SK-N-MC (cell line): ENCODE measurements around the gene GSK3A.

Experiments used
- DNase-seq: peaks from one replicate; pipeline ENCODE4 v3.0.0-alpha.2; 2011; ENCODE audit warnings: low read depth, low spot score
- H3K27ac ChIP-seq: fragments of 200-600 bp; sonication (generic); 2 replicates; pipeline ENCODE4 v1.5.1; 2016; ENCODE audit warnings: mixed run types
- H3K36me3 ChIP-seq: fragments of 200-600 bp; sonication (generic); 2 replicates; pipeline ENCODE4 v1.6.1; 2017; ENCODE audit warnings: antibody characterized with exemption, low read length, mixed read lengths; ENCODE audit not compliant: insufficient read depth
- H3K4me3 ChIP-seq: fragments of 200-600 bp; sonication (generic); 2 replicates; pipeline ENCODE4 v1.5.1; 2016
- H3K9ac ChIP-seq: fragments of 200-600 bp; sonication (generic); 2 replicates; pipeline ENCODE4 v1.8.0; 2017; ENCODE audit warnings: mixed run types, mixed read lengths; ENCODE audit not compliant: insufficient read length
- H3K9me3 ChIP-seq: fragments of 200-600 bp; sonication (generic); 2 replicates; pipeline ENCODE4 v1.6.1; 2017; ENCODE audit warnings: low read depth, mild to moderate bottlenecking, antibody characterized with exemption, low read length, moderate library complexity, mixed read lengths
- EZH2 ChIP-seq: fragments of 200-600 bp; sonication (generic); IDR thresholded peaks from one replicate; pipeline ENCODE4 v1.6.1; 2017; ENCODE audit warnings: antibody characterized with exemption
- FOXP2 ChIP-seq: optimal IDR thresholded peaks from 2 replicates; pipeline ENCODE3; 2011; ENCODE audit warnings: mild to moderate bottlenecking, moderate library complexity; ENCODE audit not compliant: insufficient read depth; ENCODE audit errors: extremely low read length, control extremely low read depth
- POLR2AphosphoS5 ChIP-seq: IDR thresholded peaks from 2 replicates; pipeline ENCODE4 v1.6.1; 2012; ENCODE audit warnings: mild to moderate bottlenecking, low read depth, low read length, borderline replicate concordance

Gene GSK3A

GRCh38 chr19:42242512-42243409 is at the start of gene GSK3A:
GSK3A (minus strand) TSS chr19:42242602; CDS start chr19:42242465, 137 bp downstream.
- Histone ChIP-seq H3K27ac (peak within 1 kb of the TSS; percentile 93), H3K9ac (peak within 1 kb of the TSS; percentile 91), H3K9me3 (no peaks in the 10 kb centered on the region), H3K36me3 (peaks cover 15% of the 10 kb centered on the region), H3K4me3 (peak within 1 kb of the TSS; percentile 89)
- TF ChIP-seq POLR2AphosphoS5 (peak; percentile 79), EZH2 (no peak), FOXP2 (peak; percentile 12)
- DNase-seq, result peak; percentile 98

GRCh38 chr19:42291435-42291810 is 49.0 kb upstream of the GSK3A start:
- no peak for DNase-seq
- peaks cover 90% of the 10 kb centered on the region for H3K36me3 ChIP-seq
- TF ChIP-seq POLR2AphosphoS5 (0 out of 2 replicates have a peak, but pooled peaks have one; percentile 12), EZH2 (no peak)
- no peaks in the 10 kb centered on the region for H3K9me3 ChIP-seq
- H3K4me3 ChIP-seq, result no peak overlapping the region
- H3K27ac ChIP-seq, result no peak overlapping the region
- H3K9ac ChIP-seq, result no peak overlapping the region

GRCh38 chr19:42290523-42291434 is 48.4 kb upstream of the GSK3A start:
- Histone ChIP-seq H3K9me3 (no peaks in the 10 kb centered on the region), H3K36me3 (peaks cover 84% of the 10 kb centered on the region), H3K4me3 (no peak overlapping the region), H3K9ac (no peak overlapping the region), H3K27ac (no peak overlapping the region)
- TF ChIP-seq FOXP2, result no peak
- no peak for TF ChIP-seq EZH2
- no peak; the same call in 1 of the 2 replicates for TF ChIP-seq POLR2AphosphoS5
- DNase-seq, result no peak

GRCh38 chr19:42290136-42290522 is 47.7 kb upstream of the GSK3A start:
- no peak overlapping the region for H3K4me3 ChIP-seq
- no peak for DNase-seq
- H3K36me3 ChIP-seq, result peaks cover 82% of the 10 kb centered on the region
- H3K27ac ChIP-seq, result no peak overlapping the region
- no peak overlapping the region for H3K9ac ChIP-seq
- TF ChIP-seq POLR2AphosphoS5 (no peak), EZH2 (no peak), FOXP2 (no peak)
- H3K9me3 ChIP-seq, result no peaks in the 10 kb centered on the region

- no peak overlapping the region for H3K27ac ChIP-seq
- H3K9ac ChIP-seq, result no peak overlapping the region
- H3K36me3 ChIP-seq, result peaks cover 80% of the 10 kb centered on the region
Measured at GRCh38 chr19:42289556-42290041, 47.2 kb upstream of the GSK3A start.

GRCh38 chr19:42288881-42289555 is 46.6 kb upstream of the GSK3A start:
- no peak for TF ChIP-seq FOXP2
- no peak for TF ChIP-seq POLR2AphosphoS5
- TF ChIP-seq EZH2, result no peak
- no peak for DNase-seq
- Histone ChIP-seq H3K27ac (no peak overlapping the region), H3K9ac (no peak overlapping the region), H3K36me3 (peaks cover 74% of the 10 kb centered on the region), H3K9me3 (no peaks in the 10 kb centered on the region), H3K4me3 (no peak overlapping the region)

More at GRCh38 chr19:42289556-42290041, 47.2 kb upstream of the GSK3A start:
- TF ChIP-seq FOXP2, result no peak
- TF ChIP-seq POLR2AphosphoS5, result no peak
- no peak for TF ChIP-seq EZH2
- DNase-seq, result no peak
- Histone ChIP-seq H3K9me3 (no peaks in the 10 kb centered on the region), H3K4me3 (no peak overlapping the region)

- DNase-seq, result no peak
- no peak overlapping the region for H3K9ac ChIP-seq
- no peak overlapping the region for H3K27ac ChIP-seq
- H3K9me3 ChIP-seq, result no peaks in the 10 kb centered on the region
- peaks cover 68% of the 10 kb centered on the region for H3K36me3 ChIP-seq
- TF ChIP-seq EZH2, result no peak
- TF ChIP-seq POLR2AphosphoS5, result no peak
- no peak for TF ChIP-seq FOXP2
- H3K4me3 ChIP-seq, result no peak overlapping the region
Measured at GRCh38 chr19:42288387-42288786, 46.0 kb upstream of the GSK3A start.

- no peak for TF ChIP-seq FOXP2
- TF ChIP-seq EZH2, result no peak
- no peak for TF ChIP-seq POLR2AphosphoS5
- H3K36me3 ChIP-seq, result peaks cover 62% of the 10 kb centered on the region
Measured at GRCh38 chr19:42287827-42288107, 45.4 kb upstream of the GSK3A start.

More at GRCh38 chr19:42287827-42288107, 45.4 kb upstream of the GSK3A start:
- Histone ChIP-seq H3K9ac (no peak overlapping the region), H3K27ac (no peak overlapping the region), H3K4me3 (no peak overlapping the region), H3K9me3 (no peaks in the 10 kb centered on the region)
- DNase-seq, result no peak
